ENCODE measurements around the gene CERS6.
A peak's percentile ranks its signal among the peaks of the same experiment; 100 is the strongest.
"Not testable (repeated sequence)": the region's sequence is repeated elsewhere in the genome, so short reads cannot be mapped to it uniquely, and the experiment has no call there.

The CERS6 gene

DNA sequence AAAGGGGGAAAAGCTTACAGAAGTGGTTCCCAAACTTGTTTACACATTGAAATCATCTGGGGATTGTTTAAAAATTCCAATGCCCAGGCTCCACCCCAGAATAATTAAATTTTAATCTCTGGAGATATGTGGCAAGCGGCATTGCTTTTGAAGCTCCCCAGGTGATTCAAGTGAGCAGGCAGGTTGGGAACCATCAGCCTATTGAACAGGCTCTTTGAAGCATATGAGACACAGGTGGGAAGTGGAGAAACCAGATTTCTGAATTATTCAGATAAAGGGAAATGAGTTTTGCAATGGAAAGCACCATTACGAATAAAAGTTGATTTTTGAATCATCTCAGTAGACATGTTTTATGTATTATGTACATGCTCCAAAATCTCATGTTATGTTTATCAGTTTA, 288.8 kb downstream of the CERS6 start:
- DNase-seq = no peak

DNA sequence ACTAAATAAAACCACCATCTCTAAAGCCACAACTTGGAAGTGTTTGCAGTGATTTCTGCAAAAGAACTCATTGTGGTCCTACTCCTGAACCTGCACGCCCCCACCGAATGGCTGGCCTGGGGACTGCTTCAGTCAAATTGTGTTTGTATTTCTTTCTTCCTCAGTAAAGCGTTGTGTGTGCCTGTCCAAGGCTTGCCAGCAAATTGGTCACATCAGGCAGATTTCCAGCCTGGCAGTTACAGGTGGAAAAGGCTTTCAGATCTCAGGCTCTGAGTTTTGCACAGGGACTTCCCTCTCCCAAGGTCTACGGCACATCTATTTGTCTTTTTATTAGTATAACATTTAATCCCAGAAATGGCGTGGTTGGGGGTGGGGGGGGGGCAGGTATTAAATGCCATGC, 292.4 kb downstream of the CERS6 start:
- DNase-seq = no peak

DNA sequence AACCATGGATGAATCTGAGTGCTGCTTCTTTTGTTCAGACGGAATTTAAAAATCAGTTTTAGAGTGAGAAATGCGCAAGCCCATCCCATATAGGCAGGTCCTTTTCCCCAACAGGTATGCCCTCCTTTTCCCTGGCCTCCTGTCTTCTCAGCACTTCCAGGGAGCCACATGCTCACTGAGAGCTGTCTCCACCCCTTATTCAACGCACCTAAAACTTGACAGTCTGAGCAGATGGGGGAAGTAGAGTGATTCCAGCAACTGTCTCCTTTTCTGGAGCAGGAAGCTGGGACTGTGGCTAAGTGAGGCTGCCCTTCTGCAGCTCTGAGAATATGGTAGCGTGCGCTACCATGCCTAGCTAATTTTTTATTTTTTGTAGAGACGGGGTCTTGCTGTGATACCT, 293.2 kb downstream of the CERS6 start:
- DNase-seq = no peak

DNA sequence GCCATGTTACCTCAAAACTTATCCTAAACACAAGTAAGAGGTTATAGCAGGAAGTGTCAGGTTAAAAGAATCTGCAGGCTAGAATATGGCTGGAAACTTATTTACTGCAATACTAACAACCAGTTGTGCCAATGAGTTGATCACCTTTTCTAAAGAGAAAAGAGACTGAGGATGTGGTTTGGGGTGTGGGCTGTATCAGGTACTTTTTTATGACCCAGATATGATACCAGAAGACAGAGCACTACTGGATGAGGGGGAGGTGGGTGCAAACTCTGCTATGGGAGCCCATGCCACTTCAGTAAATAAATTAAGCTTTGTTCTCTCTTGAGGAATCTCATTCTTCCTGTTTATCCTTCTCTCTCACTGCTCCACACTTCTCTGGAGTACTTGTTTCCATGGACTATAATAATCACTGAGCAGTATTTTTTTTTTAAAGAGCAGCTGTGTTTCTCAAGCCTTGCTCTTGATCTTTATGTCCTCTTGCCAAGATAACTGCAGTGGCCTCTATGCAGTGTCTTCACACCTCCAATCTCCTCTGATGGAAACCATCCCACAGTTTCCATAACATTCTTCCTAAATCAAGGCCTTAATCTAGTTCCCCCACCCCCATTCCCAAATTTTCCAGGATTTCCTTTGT, 295.1 kb downstream of the CERS6 start:
- no peak for DNase-seq

DNA sequence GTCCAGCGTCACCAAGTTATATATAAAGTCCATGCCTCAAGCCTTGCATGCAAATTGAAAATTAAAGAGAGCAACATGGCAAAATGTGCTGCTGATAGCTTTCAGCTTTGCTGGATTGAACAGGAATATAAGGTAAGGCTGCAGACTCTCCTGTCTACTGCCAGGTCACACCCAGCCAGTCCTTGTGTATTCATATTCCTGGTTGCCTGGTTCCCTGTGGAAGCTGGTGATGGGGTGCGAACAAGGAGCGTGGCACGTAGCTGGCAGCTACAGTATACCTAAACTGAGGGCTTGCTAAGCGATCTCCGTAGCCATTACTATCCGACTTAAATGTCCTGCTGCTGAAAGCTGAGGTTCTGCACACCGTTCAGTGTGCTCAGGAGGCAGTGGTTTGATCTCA, 296.3 kb downstream of the CERS6 start:
- DNase-seq = no peak

DNA sequence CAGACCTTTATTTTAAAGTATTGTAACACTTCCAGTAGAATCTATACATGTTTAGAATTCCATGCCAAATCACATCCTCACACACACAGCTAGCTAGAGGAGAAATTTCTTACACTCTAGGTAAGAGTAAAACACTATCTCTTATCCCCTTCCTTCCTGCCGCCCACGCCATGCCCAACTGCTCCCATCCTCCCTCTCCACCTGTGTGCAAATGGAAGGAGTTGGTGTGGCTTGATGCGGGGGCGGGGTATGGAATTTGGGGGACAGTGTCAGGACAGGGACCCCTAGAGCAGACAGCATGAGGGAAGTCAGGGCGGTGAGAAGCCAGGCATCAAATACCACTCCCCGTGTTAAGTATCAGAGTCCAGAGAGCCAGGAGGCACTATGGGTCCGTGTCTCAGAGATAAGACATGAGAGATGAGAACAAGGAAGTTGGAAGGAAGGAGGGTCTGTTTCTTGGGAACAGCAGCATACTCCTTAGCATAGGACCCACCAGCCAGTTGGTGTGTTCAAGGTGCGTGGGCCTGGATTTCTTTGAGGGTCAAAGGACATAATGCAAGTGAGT, 297.8 kb downstream of the CERS6 start:
- DNase-seq = no peak

DNA sequence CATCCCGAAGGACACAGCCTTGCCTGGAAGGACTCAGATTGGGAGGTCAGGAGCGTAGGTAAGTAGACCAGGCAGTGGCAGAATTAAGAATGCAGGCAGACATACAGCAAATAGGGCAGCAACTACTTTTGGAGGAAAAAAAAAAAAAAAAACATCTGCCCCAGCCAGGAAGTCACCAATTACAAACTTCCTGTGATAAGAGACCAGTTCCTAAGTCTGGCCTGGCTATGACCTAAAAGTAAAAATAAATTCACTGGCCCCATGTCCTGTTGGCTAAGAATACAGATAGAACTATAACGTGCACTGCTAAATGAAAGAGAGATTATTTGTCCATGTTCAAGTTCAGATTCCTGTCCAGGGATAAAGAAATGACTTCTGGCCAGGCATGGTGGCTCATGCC, 301.2 kb downstream of the CERS6 start:
- DNase-seq = no peak

DNA sequence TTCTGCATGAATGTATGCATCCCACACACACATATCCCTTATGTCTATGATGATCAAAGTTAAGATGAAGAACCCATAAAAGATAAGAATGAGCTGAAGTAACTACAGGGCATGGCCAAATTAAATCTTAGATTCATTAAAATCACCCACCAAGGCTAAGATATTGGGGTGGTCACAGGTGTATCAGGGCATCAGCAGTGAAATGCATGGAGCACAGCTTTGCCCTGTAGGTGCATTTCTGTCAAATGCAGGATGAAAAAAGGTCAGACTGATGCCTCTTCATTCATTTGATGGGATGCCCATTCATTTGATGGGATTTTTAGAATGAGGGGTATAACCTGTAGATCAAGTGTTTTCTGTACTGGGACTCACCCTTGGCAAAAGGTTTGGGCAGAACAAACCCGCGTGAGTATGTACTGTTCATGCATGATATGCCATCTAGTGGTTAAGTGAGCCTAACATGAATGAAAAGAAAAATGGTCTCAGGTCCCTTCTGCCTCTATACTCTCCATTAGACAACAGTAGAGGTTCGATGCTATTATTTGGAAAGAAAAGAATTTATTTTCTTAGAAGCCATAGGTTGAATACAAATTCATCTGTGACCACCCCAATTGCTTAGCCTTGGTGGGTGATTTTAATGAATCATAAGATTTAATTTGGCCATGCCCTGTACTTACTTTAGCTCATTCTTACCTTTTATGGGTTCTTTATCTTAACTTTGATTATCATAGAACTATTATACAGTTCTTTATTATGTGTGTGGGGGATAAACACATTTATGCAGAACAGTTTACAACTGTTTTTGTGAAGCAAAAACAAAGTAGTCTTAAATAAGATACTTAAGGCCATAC, 303.1 kb downstream of the CERS6 start:
- DNase-seq = peak; percentile 29 to 45

DNA sequence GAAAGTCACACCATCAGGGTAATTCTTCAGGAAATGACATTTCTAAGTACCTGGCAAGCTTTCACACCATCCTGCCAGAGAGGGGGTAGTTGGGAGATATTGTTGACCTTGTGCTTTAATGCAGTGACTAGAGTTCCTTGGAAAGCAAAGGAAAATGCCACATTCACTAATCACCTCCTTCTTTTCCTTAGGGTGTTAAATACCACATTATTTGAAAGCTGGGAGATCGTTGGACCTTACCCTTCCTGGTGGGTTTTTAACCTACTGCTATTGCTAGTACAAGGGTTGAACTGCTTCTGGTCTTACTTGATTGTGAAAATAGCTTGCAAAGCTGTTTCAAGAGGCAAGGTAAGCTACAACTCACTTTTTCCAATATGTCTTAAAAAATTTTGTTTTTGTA, 309.3 kb downstream of the CERS6 start:
- DNase-seq = no peak

DNA sequence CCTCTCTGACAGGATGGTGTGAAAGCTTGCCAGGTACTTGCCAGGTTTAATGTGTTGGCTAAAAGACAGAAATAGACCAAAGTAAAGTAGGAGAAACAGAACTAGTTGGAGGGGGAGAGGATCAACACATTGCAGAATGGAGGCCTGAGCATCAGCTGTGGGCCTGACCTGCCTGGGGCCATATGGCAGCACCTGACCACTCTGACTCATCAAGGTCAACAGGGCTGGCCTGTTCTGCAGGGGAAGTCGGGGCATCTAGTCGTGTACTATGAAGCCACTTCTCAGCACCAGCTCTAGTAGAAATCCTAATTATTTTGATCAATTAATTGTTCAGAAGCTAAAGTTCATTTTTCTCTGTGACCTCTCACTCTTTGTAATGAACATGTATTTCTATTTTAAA, 310.5 kb downstream of the CERS6 start:
- DNase-seq = no peak

DNA sequence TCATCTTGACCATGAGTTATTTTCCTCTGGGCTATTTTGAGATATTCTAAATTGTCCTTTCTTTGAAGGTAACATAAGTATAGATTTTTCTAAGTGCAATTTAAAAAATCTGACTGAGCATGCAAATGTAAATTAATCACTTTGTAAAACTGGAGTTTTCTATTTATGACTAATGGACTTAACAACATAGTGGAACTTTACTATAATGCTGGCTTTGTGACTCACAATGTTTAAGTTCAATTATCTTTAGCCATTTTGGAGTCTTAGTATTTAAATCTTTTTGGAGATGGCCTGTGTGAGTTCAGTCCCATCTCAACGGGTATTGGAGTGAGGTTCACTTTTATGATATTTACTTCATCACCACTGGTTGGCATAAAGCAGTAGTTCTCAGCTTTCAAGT, 311.2 kb downstream of the CERS6 start:
- DNase-seq = no peak

DNA sequence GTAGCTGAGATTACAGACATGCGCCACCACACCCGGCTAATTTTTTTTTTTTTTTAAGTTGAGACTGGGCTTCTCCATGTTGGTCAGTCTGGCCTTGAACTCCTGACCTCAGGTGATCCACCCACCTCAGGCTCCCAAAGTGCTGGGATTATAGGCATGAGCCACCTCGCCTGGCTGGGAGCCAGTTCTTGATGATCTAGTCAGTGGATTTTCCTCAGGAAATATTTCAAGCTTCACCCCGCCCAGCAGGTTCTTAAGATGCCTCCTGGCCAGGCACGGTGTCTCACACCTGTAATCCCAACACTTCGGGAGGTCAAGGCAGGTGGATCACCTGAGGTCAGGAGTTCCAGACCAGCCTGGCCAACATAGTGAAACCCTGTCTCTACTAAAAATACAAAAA, 312.3 kb downstream of the CERS6 start:
- not testable (repeated sequence) for DNase-seq

DNA sequence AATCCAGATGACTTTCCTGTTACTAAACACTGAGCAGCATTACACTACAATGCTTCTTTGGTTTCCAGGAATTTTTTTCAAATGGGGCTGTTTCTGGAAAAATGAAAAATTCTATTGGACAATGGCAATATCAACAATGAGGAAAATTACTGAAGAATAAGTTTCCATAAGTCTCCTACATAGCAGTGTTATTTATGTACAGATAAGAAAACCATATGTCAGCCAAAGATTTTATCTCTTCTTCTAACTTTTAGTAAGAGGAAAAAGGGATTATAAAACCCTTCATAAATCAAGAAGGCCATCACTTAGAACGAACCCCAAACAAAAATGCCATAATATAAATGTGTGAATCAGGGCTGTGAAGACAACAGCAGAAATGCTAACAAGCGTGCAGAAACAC, 314.7 kb downstream of the CERS6 start:
- no peak for DNase-seq

DNA sequence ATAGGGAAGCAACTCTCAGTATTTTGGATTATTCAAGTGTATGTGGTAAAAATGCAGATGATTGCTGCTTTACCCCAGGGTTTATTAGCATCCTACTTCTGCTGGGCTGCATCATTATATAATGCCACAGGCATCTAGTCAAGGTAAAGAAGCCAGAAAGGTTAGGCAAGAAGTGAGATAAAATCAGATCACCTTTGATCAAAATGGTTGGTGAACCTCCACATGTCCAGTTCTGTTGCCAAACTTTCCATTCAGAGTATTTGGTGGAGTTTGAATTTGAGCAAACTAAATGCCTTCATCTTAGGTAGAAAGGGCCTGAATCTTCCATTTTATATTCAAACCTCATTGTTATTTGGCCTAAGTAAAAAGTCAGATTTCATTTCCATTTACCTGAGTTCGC, 316.6 kb downstream of the CERS6 start:
- DNase-seq = no peak

DNA sequence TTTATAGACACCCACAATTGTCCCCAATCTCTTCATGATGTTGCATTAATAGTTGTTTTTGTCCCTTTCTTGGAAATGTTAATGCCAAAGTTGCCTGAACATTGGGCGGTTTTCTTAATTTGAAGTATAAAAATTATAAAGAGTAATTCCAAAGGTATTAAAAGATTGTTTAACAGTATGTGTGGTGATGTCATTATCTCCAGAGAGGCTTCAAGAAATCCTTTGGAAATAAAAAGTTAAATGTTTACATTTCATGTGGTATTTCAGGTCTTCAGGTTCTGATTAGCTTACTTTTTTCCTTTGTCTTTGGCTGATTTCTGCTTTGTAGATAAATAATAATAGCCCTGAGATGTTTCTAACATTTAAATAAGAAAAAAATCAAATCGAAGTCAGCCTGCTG, 317.1 kb downstream of the CERS6 start:
- DNase-seq = no peak

DNA sequence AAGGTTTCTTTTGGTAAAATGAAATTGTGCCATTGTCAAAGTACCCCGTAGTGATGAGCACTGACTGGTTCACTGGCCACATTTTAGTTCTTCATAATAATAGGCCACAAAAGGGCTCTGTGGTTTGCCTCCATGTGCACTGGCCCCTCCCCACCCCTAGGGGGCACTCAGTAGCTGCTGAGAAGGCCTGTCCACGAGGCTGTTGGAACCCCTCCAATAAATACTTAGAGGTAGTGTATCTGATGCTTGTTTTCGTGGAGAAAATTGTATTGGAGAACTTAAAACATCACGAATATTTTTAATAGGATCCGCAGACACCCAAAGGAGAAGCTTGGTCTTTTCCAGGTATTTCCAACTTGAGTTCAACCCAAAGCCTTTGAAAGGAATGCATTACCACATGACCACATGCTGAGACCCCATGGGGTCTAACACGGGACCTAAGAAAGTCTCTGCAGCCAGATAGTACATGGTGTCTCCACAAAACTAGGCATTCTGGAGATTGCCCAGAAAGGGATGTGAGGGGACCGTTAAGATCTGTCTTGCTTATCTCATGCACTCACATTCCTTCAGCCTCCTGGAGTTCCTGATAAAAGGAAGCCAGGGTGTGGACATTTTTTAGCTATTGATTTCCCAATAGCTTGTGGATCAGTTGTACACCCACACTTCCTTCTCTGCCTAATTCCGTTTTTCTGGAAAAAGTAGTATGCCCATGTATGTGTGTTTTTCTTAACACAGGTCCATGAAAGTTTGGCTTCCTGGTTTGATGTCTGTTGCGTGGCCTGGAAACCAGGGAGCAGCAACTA, 317.8 kb downstream of the CERS6 start:
- DNase-seq = peak; percentile 34 to 44

DNA sequence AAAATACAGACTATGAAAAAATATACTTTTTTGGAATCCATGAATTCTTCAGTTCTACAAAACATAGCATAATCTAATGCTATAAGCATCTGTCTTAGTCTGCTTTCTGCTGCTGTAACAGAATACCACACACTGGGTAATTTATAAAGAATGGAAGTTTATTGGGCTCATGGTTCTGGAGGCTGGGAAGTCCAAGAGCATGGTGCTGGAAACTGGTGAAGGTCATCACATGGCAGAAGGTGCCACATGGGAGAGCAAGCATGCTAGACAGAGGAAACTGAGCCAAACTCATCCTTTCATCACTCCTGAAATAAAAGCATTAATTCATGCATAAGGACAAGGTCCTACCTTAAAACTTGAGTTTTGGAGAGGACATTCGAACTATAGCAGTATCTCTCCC, 319.8 kb downstream of the CERS6 start:
- DNase-seq = no peak

DNA sequence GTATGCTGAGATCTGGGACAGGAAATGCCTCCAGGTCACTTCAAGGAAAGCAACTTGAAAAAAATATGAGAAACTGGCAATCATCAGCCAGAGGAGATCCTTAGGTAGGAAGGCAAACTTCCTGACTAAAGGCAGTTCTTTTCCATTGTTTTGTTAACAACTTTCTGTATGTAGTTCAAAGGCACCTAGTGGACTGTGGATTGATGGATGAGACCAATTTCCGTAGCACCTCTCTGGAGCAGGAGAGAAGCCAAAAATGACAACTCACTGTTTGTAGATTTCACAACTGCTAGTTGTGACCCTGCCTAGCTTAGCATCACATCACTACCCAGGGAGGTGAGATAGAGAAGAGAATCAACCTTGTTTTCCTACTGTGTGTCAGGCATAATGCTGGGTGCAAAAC, 324.6 kb downstream of the CERS6 start:
- no peak for DNase-seq

DNA sequence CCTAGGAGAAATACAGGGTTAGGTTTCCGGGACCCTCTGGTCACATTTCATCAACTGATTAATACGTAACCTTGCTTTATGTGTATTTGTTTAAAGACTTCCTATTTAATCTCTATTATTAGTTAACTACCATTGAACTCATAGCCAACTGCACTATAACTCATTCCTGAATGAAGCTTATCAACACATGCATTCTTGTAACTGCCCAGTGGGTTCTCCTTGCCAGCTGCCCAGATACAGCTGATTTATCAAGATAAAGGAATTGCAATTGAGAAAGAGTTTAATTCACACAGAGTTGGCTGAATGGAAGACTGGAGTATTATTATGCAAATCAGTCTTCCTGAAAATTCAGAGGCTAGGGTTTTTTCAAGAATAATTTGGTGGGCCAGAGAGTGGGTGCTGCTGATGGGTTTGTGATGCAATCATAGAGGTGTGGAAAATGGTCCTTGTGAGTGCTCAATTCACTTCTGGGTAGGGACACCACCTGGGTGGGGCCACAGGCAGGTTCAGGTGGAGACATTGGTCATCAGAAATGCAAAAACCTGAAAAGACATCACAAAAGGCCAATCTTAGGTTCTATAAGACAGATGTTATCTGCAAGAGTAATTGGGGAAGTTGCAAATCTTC, 325.2 kb downstream of the CERS6 start:
- DNase-seq = no peak

DNA sequence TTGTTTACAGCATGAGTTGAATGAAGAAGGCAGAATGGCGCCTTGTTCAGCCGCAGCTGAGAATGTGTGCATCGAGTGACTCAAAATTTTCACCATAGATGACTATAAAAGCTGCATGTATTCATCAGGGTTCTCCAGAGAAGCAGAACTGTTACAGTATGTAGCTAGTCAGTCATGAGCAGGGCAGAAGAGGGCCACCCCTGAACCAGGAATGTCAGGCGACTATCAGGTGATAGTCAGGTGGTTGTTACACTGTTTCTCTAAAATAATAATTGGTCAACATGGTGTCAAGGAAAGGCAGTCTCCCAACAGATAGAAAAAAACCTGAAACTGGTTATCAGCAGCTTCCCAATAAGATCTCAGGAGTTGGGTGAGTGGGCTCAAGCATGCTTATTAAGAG, 326.2 kb downstream of the CERS6 start:
- DNase-seq = no peak

DNA sequence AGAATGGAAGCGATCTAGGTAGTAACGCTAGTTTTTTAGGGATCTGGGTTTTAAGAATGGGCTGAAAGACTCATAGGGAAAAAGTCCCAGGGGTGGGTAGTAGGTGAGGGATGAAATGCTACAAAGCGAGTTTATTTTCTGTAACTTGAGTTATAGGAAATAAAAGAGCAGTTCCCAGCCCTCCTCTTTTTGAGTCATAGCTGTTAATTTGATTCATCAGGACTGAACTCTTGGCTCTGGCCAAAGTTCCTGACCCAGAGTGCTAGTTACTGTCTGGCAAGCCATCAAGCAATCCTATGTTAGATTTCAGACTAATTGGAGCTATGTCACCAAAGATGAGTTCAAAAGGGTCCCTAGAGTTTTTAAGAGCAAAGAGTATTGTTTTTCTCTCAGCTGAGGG, 328.9 kb downstream of the CERS6 start:
- no peak for DNase-seq

DNA sequence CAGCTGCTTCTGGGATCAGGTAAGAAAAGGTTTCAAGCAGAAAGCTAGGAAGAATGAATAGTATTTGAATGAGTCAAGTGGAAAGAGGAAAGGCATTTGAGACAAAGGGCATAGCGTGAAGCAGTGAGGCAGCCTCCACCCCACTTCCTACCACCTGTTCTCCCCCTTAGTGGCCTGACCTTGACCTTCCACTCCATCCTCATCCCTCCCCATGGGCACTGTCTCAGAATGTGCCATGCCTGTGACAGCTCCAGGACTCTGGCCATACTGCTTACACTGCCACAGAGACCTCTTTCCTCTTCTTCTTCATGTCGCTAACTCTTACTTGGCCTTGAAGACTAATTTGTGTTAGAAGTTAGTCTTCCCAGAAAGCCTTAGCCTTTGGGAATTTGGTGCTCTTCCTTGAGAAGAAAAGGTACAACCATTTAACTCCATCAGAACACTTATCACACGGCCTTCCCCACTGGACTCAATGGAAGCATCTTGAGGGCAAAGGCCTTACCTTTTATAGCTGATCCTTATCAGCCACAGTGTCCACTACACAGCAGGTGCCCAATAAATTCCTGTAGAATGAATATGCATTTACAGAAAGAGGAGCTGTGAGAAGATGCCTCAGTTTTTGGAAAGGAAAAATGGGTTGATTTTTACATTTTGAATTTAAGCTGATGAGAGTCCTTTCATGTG, 331.2 kb downstream of the CERS6 start:
- DNase-seq = no peak
